IMR-90 (cell line): ENCODE measurements around the gene RFX6. TPM values are rescaled to one million over a fixed set of nuclear protein-coding genes. Genes with fewer than 3 reads are reported as not detected.

ENCODE experiments used
- ATAC-seq: fragments of 200-7000 bp; cut with Tn5 transposase; 2 replicates; pipeline ENCODE4 v1.9.1; 2020; ENCODE audit warnings: low read depth, mild to moderate bottlenecking, moderate library complexity
- BruUV-seq: library from RNA; stranded (reverse); fragments of 400-500 nt; replicated peaks from 2 replicates; lab custom pipeline; 2021; lab: Mats Ljungman, UMichigan
- CTCF ChIA-PET: fragments of 300-600 bp; formaldehyde crosslinking; extraction: SDS; loops from one replicate; lab custom pipeline; 2021; ENCODE audit warnings: antibody characterized with exemption; lab: Yijun Ruan, JAX
- POLR2A ChIA-PET: fragments of 300-600 bp; sonication (Branson Sonifier 250); formaldehyde crosslinking; loops from one replicate; lab custom pipeline; 2022; ENCODE audit warnings: antibody characterized with exemption; ENCODE audit not compliant: unreplicated experiment; lab: Charles Lee
- DNase-seq: peaks from one replicate; pipeline ENCODE4 v3.0.0; 2013
- H2AFZ ChIP-seq: replicated peaks from 2 replicates; pipeline ENCODE3; 2013; ENCODE audit warnings: low read length, mild to moderate bottlenecking; ENCODE audit not compliant: poor library complexity
- H2AK5ac ChIP-seq: 2 replicates; pipeline ENCODE4 v1.6.1; 2013; ENCODE audit warnings: low read depth, low read length, inconsistent platforms
- H2AK9ac ChIP-seq: replicated peaks from 2 replicates; pipeline ENCODE3; 2013; ENCODE audit warnings: mild to moderate bottlenecking, low read depth, low read length, moderate library complexity; ENCODE audit not compliant: poor library complexity
- H2BK120ac ChIP-seq: 2 replicates; pipeline ENCODE4 v1.6.1; 2013; ENCODE audit warnings: low read depth, low read length, inconsistent platforms
- H2BK15ac ChIP-seq: 3 replicates; pipeline ENCODE4 v1.6.1; 2013; ENCODE audit warnings: low read depth, low read length, inconsistent platforms
- H2BK20ac ChIP-seq: 2 replicates; pipeline ENCODE4 v1.6.1; 2013; ENCODE audit warnings: low read depth, mild to moderate bottlenecking, inconsistent platforms, low read length, moderate library complexity
- H2BK5ac ChIP-seq: 2 replicates; pipeline ENCODE4 v1.6.1; 2013; ENCODE audit warnings: mild to moderate bottlenecking, low read depth, low read length, inconsistent platforms; ENCODE audit not compliant: poor library complexity, severe bottlenecking
- H3K14ac ChIP-seq: replicated peaks from 2 replicates; pipeline ENCODE4 v1.6.1; 2013; ENCODE audit warnings: low read depth, low read length, inconsistent platforms
- H3K18ac ChIP-seq: 2 replicates; pipeline ENCODE4 v1.6.1; 2013; ENCODE audit warnings: low read depth, low read length, control low read depth
- H3K23ac ChIP-seq: 2 replicates; pipeline ENCODE4 v1.6.1; 2013; ENCODE audit warnings: low read depth, low read length, inconsistent platforms
- H3K27ac ChIP-seq: 2 replicates; pipeline ENCODE4 v1.5.1; 2013; ENCODE audit warnings: mild to moderate bottlenecking, control low read depth, low read length; ENCODE audit not compliant: insufficient read depth
- H3K27me3 ChIP-seq: 2 replicates; pipeline ENCODE4 v1.6.1; 2013; ENCODE audit warnings: low read length; ENCODE audit not compliant: control insufficient read depth, insufficient read depth
- H3K36me3 ChIP-seq: 2 replicates; pipeline ENCODE4 v1.6.1; 2013; ENCODE audit warnings: low read length, mixed read lengths; ENCODE audit not compliant: control insufficient read depth, insufficient read depth
- H3K4ac ChIP-seq: 2 replicates; pipeline ENCODE4 v1.6.1; 2013; ENCODE audit warnings: low read depth, low read length, inconsistent platforms
- H3K4me1 ChIP-seq: 2 replicates; pipeline ENCODE4 v1.6.1; 2013; ENCODE audit warnings: low read length, mixed read lengths; ENCODE audit not compliant: control insufficient read depth, insufficient read depth
- H3K4me2 ChIP-seq: 2 replicates; pipeline ENCODE4 v1.6.1; 2013; ENCODE audit warnings: low read depth, mild to moderate bottlenecking, control low read depth, low read length, moderate library complexity
- H3K4me3 ChIP-seq: 2 replicates; pipeline ENCODE4 v1.5.1; 2013; ENCODE audit warnings: low read depth, mild to moderate bottlenecking, control low read depth, low read length, moderate library complexity; ENCODE audit not compliant: insufficient read depth
- H3K56ac ChIP-seq: 2 replicates; pipeline ENCODE4 v1.6.1; 2013; ENCODE audit warnings: low read length, inconsistent platforms; ENCODE audit not compliant: insufficient read depth; ENCODE audit errors: extremely low read depth
- H3K79me1 ChIP-seq, 2 experiments: 2 replicates each; pipeline ENCODE4 v1.6.1; 2013; ENCODE audit warnings: low read length in 2 of 2, inconsistent platforms in 1 of 2, low read depth in 1 of 2
- H3K9ac ChIP-seq: 2 replicates; pipeline ENCODE4 v1.6.1; 2013; ENCODE audit warnings: low read depth, low read length, control low read depth
- H3K9me1 ChIP-seq: 2 replicates; pipeline ENCODE4 v1.6.1; 2013; ENCODE audit warnings: low read length, inconsistent platforms; ENCODE audit not compliant: insufficient read depth
- H3K9me3 ChIP-seq: 2 replicates; pipeline ENCODE4 v1.6.1; 2013; ENCODE audit warnings: low read length; ENCODE audit not compliant: control insufficient read depth, insufficient read depth
- H4K20me1 ChIP-seq: 2 replicates; pipeline ENCODE4 v1.6.1; 2013; ENCODE audit warnings: low read length, inconsistent platforms; ENCODE audit not compliant: insufficient read depth
- H4K5ac ChIP-seq: 2 replicates; pipeline ENCODE4 v1.6.1; 2013; ENCODE audit warnings: mild to moderate bottlenecking, low read depth, low read length, control low read depth
- H4K8ac ChIP-seq, 2 experiments: 2 replicates each; pipeline ENCODE4 v1.6.1; 2013; ENCODE audit warnings: low read depth in 2 of 2, low read length in 2 of 2, control low read depth in 1 of 2, inconsistent platforms in 1 of 2
- H4K91ac ChIP-seq: 2 replicates; pipeline ENCODE4 v1.6.1; 2013; ENCODE audit warnings: low read depth, low read length, inconsistent platforms; ENCODE audit not compliant: insufficient read depth
- BHLHE40 ChIP-seq: fragments of 150-350 bp; IDR thresholded peaks from 2 replicates; pipeline ENCODE4 v1.6.1; 2016; ENCODE audit warnings: mild to moderate bottlenecking, low read depth, low read length
- CEBPB ChIP-seq: IDR thresholded peaks from 2 replicates; pipeline ENCODE4 v1.6.1; 2012; ENCODE audit warnings: low read depth, low read length, improper control_type of control experiment
- CHD1 ChIP-seq: IDR thresholded peaks from 2 replicates; pipeline ENCODE4 v1.6.1; 2012; ENCODE audit warnings: low read depth, low read length, improper control_type of control experiment
- ELK1 ChIP-seq: fragments of 150-350 bp; IDR thresholded peaks from 2 replicates; pipeline ENCODE4 v1.6.1; 2016; ENCODE audit warnings: low read depth, mild to moderate bottlenecking, low read length, moderate library complexity, borderline replicate concordance
- FOS ChIP-seq: fragments of 150-350 bp; IDR thresholded peaks from 2 replicates; pipeline ENCODE4 v1.6.1; 2016; ENCODE audit warnings: low read depth, low read length
- MAFK ChIP-seq: IDR thresholded peaks from 2 replicates; pipeline ENCODE4 v1.6.1; 2012; ENCODE audit warnings: low read depth, low read length, improper control_type of control experiment
- MAZ ChIP-seq: IDR thresholded peaks from 2 replicates; pipeline ENCODE4 v1.6.1; 2012; ENCODE audit warnings: low read depth, mild to moderate bottlenecking, low read length, improper control_type of control experiment, moderate library complexity, borderline replicate concordance
- MXI1 ChIP-seq: IDR thresholded peaks from 2 replicates; pipeline ENCODE4 v1.6.1; 2012; ENCODE audit warnings: low read depth, mild to moderate bottlenecking, low read length, moderate library complexity, borderline replicate concordance
- NFE2L2 ChIP-seq: fragments of 150-350 bp; IDR thresholded peaks from 2 replicates; pipeline ENCODE4 v1.6.1; 2016; ENCODE audit warnings: low read depth, mild to moderate bottlenecking, low read length
- POLR2A ChIP-seq: IDR thresholded peaks from 2 replicates; pipeline ENCODE4 v1.6.1; 2012; ENCODE audit warnings: mild to moderate bottlenecking, low read depth, low read length
- RAD21 ChIP-seq: IDR thresholded peaks from 2 replicates; pipeline ENCODE4 v1.6.1; 2012; ENCODE audit warnings: low read length, improper control_type of control experiment
- RCOR1 ChIP-seq: IDR thresholded peaks from 2 replicates; pipeline ENCODE4 v1.6.1; 2012; ENCODE audit warnings: mild to moderate bottlenecking, low read length, improper control_type of control experiment; ENCODE audit not compliant: insufficient replicate concordance
- RFX5 ChIP-seq: IDR thresholded peaks from 2 replicates; pipeline ENCODE4 v1.8.0; 2012; ENCODE audit warnings: low read depth, mild to moderate bottlenecking, low read length, moderate library complexity
- SMC3 ChIP-seq: fragments of 150-350 bp; IDR thresholded peaks from 2 replicates; pipeline ENCODE4 v1.6.1; 2016; ENCODE audit warnings: low read depth, mild to moderate bottlenecking, antibody characterized with exemption, low read length, moderate library complexity
- WGBS, 2 experiments: methylation state at CpG; one replicate each; pipeline versions ENCODE4 v1.1.5 to v1.1.7; 2013; ENCODE audit warnings: missing lambda C conversion rate in 2 of 2; ENCODE audit not compliant: insufficient read length in 1 of 2; ENCODE audit errors: extremely low coverage in 2 of 2; 5-methylcytosine and 5-hydroxymethylcytosine counted together
- dilution Hi-C: fragments of 300-500 bp; cut with HindIII; formaldehyde crosslinking; loops from one replicate; pipeline ENCODE4 v1.14.3; 2018; ENCODE audit warnings: low sequenced_read_pairs; ENCODE audit not compliant: unreplicated experiment
- in situ Hi-C: fragments of 300-500 bp; cut with MboI; formaldehyde crosslinking; loops from 3 replicates; pipeline ENCODE4 v1.14.3; 2019; ENCODE audit warnings: low sequenced_read_pairs, inconsistent platforms, mixed read lengths
- intact Hi-C: fragments of 100-400 bp; cut with micrococcal nuclease; formaldehyde crosslinking; loops from 2 replicates; pipeline ENCODE4 v1.10.0; 2022
- polyA plus RNA-seq, 3 experiments: library from polyadenylated mRNA; depleted of rRNA; stranded (reverse); fragments of >200 nt; gene quantifications; 2 replicates each; pipeline ENCODE4 v1.2.3, GENCODE V29; 2012; ENCODE audit warnings: low replicate concordance in 1 of 3
- total RNA-seq: library from RNA; depleted of rRNA; stranded (reverse); fragments of >200 nt; gene quantifications from 2 replicates; pipeline ENCODE4 v1.2.3, GENCODE V29; 2012
- TF ChIP-seq, protein P1 (sequence below): conservative IDR thresholded peaks from 2 replicates; pipeline ENCODE4 v1.5.1; 2012; ENCODE audit warnings: mild to moderate bottlenecking, low read depth, low read length, improper control_type of control experiment
- TF ChIP-seq, protein P2 (sequence below): fragments of 150-350 bp; IDR thresholded peaks from 2 replicates; pipeline ENCODE4 v1.6.1; 2017; ENCODE audit warnings: mild to moderate bottlenecking, antibody characterized with exemption, low read length, low read depth

RFX6 gene
- total and polyA plus RNA-seq, 2 of the 4 experiments (the other 2 are of a cell fraction): not detected

- H3K27ac ChIP-seq: no peak overlapping the region
- no TSS peak for BruUV-seq
- ChIA-PET POLR2A (no interaction called here), CTCF (no interaction called here)
- no peak overlapping the region for H2AFZ ChIP-seq
- no peaks in the 10 kb centered on the region for H3K9me3 ChIP-seq
- H3K4me3 ChIP-seq: no peak overlapping the region
- H3K4ac ChIP-seq: no peak overlapping the region
- no peak overlapping the region for H3K14ac ChIP-seq
- H2BK15ac ChIP-seq: no peak overlapping the region
- dilution Hi-C loops (no loop called here), intact Hi-C loops (no loop called here), in situ Hi-C loops (no loop called here)
- H3K56ac ChIP-seq: no peak overlapping the region
- 0% methylated on average over 1 of the region's 2 CpGs; no CpG with 5 or more reads in 1 of the 2 experiments for WGBS, 2 experiments
- ATAC-seq: peak; percentile 65
- H3K18ac ChIP-seq: no peak overlapping the region
- H2AK9ac ChIP-seq: no peak overlapping the region
- H4K8ac ChIP-seq: no peak overlapping the region
- no peak overlapping the region for H3K23ac ChIP-seq
- H3K9me1 ChIP-seq: no peaks in the 10 kb centered on the region; the same call in 1 of the 2 replicates
- H2BK120ac ChIP-seq: no peak overlapping the region
- H4K91ac ChIP-seq: no peak overlapping the region
- no peak overlapping the region for H3K9ac ChIP-seq
- no peak overlapping the region for H3K4me2 ChIP-seq
- H3K4me1 ChIP-seq: no peaks in the 10 kb centered on the region
- no peak overlapping the region for H2BK5ac ChIP-seq
- no peaks in the 10 kb centered on the region for H3K36me3 ChIP-seq
- no peak overlapping the region for H4K5ac ChIP-seq
- no peaks in the 10 kb centered on the region for H3K27me3 ChIP-seq
- DNase-seq: peak; percentile 50
- H2BK20ac ChIP-seq: no peak overlapping the region
- H4K20me1 ChIP-seq: no peaks in the 10 kb centered on the region
- H2AK5ac ChIP-seq: no peak overlapping the region
- TF ChIP-seq, protein P1, sequence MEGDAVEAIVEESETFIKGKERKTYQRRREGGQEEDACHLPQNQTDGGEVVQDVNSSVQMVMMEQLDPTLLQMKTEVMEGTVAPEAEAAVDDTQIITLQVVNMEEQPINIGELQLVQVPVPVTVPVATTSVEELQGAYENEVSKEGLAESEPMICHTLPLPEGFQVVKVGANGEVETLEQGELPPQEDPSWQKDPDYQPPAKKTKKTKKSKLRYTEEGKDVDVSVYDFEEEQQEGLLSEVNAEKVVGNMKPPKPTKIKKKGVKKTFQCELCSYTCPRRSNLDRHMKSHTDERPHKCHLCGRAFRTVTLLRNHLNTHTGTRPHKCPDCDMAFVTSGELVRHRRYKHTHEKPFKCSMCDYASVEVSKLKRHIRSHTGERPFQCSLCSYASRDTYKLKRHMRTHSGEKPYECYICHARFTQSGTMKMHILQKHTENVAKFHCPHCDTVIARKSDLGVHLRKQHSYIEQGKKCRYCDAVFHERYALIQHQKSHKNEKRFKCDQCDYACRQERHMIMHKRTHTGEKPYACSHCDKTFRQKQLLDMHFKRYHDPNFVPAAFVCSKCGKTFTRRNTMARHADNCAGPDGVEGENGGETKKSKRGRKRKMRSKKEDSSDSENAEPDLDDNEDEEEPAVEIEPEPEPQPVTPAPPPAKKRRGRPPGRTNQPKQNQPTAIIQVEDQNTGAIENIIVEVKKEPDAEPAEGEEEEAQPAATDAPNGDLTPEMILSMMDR: no peak
- no peak for TF ChIP-seq NFE2L2
- TF ChIP-seq ELK1: no peak
- TF ChIP-seq CHD1: no peak
- TF ChIP-seq CEBPB: no peak
- no peak for TF ChIP-seq SMC3
- no peak for TF ChIP-seq MAZ
- TF ChIP-seq BHLHE40: no peak
- no peak for TF ChIP-seq MAFK
- TF ChIP-seq MXI1: no peak
- TF ChIP-seq RAD21: no peak
- TF ChIP-seq RFX5: no peak
- no peak for TF ChIP-seq FOS
- no peak for TF ChIP-seq POLR2A
- TF ChIP-seq RCOR1: no peak
- TF ChIP-seq, protein P2, sequence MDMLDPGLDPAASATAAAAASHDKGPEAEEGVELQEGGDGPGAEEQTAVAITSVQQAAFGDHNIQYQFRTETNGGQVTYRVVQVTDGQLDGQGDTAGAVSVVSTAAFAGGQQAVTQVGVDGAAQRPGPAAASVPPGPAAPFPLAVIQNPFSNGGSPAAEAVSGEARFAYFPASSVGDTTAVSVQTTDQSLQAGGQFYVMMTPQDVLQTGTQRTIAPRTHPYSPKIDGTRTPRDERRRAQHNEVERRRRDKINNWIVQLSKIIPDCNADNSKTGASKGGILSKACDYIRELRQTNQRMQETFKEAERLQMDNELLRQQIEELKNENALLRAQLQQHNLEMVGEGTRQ: no peak
- no peaks in the 10 kb centered on the region for H3K79me1 ChIP-seq
Measured at GRCh38 chr6:116840091-116840490, 37.0 kb upstream of the RFX6 start.
